Measurements from ENCODE around the gene EIF4A3.

The EIF4A3 gene

DNA sequence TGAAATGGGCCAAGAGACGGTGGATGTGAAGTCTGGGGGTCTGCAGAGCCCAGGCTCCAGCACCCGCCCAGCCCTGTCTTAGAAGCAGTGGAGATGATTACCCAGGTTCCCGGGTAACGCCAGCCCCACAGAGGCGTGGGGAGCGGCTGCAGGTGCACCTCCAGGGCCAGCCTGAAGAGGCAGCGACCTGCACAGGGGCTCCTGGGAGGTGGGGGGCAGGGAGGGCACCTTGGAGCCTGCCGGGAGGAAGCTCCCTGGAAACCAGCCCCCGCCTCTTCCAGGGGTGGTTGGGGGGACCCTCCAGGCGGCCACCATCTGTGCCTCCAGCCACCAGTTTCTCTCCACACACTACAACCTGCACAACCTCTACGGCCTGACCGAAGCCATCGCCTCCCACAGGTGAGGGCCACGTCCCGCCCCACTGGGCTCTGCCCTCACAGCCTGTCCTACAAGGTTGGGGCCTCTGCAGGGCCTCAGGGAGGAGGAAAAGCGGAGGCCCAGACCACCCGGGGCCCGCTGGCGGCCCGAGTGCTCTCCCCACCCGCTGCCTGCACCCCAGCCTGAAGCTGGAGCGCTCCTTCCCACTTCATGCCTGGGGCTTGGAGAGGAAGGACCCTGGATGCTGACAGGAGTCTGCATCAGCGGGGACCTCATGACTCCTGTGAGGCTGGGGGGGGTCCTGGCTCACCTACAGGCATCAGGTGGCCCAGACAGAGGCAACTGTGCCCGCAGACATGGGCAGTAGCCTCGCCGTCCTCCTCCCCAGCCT, 35.0 kb downstream of the EIF4A3 start:
- no peak for DNase-seq (ENCODE audit: low read depth)

DNA sequence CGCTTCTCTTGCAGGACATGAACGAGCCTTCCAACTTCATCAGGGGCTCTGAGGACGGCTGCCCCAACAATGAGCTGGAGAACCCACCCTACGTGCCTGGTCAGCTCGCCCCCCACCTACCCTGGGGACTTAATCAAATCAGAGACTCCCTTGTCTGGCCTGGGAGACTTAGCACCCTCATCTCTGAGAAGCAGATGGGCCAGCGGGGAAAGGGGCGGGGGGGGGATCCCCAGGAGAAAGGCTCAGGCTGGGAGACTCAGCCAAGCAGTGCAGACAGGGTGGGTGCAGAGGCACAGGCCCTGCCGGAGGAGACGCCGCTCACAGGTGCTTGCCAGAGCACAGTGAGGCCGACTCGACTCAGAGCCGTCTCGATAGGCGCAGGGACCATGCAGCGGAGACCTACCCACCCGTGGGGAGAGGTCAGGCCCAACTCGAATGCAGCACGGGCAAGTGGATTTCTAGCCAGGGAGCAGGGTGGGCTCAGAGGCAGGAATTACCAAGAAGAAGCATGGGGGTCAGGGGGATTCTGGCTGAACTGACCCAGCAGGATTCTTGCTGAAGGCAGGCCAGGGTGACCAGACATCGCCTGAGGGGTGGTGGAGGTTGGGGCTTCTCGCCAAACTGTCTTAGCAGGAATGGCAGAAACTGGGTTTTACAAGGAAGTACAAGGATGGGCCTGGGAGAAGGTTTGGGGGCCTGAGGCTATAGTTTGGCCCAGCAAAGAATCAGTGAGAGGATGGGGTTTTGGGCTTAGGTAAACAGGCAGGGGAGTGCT, 35.8 kb downstream of the EIF4A3 start:
- no peak for DNase-seq (ENCODE audit: low read depth)

DNA sequence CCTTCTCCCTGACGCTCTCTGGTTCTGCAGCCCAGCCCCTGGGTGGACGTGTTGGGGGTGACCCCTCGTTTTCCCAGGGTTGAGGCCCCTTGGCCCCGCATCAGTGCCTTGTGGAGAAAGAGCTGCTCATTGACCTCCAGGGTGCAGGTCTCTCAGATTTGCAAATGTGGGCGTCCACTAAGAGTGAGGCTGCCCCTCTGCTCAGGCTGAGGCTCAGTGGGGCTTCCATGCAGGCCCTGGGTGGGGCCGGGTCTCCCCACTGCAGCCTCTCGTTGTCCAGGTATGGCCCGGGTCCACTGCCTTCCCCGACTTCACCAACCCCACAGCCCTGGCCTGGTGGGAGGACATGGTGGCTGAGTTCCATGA, 36.5 kb downstream of the EIF4A3 start:
- no peak for DNase-seq (ENCODE audit: low read depth)

DNA sequence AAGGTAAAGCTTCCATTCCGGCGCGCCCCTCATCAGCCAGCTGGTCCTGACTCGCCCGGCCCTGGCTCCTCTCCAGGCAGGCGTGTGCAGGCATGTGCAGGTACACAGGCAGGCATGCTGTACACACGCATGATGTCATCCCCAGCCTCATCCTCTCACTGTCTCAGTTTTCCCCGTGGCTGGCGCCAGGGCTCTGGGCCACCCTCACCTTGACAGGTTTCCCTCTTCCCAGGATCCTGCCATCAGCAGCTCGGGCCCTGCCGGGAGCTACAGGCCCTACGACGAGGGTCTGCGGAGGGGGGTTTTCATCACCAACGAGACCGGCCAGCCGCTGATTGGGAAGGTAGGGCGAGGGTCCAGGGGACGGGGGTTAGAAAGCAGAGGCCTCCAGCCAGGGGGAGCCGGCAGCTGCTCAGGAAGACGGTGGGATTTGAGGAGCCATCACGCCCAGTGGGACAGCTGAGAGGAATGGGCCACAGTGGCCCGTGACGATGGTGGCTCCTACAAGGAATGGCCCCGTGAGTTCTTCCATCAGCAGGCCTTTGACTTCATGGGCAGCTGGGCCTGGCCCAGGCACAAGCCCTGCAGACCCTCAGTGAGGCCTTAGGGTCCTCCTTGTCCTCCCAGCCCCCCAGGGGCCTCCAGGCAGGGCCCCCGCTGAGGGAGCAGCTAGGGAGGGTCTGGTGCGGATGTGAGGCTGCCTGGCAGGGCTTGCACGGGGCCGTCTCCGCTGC, 37.0 kb downstream of the EIF4A3 start:
- no peak for DNase-seq (ENCODE audit: low read depth)

DNA sequence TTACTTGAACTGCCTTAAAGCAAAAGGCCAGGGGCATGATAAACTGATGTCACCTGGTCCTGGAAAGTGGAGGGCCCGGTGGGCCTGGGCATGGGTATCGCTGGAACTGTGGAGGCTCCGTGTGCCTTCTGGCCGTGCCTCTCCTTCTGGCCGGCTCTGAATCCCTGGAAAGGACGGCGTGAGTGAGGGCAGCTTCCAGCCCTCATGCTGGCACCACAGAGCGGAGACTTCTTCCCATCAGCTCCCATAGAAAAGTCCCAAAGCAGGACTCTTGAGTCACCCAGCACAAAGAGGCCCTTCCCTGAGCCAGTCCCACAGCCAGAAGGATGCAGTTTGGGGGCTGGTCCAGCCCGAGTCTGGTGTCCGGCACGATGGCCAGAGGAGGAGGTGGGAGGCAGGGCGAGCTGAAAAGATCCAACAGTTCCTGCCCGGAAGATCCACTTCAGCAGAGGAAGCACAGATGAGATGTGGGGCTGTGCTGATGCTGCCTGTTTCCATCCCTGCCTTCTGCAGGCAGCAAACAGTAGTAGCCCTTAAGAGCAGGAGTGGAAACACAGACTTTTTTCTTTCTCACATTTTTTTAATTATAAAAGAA, 37.8 kb downstream of the EIF4A3 start:
- DNase-seq (ENCODE audit: low read depth) = no peak

DNA sequence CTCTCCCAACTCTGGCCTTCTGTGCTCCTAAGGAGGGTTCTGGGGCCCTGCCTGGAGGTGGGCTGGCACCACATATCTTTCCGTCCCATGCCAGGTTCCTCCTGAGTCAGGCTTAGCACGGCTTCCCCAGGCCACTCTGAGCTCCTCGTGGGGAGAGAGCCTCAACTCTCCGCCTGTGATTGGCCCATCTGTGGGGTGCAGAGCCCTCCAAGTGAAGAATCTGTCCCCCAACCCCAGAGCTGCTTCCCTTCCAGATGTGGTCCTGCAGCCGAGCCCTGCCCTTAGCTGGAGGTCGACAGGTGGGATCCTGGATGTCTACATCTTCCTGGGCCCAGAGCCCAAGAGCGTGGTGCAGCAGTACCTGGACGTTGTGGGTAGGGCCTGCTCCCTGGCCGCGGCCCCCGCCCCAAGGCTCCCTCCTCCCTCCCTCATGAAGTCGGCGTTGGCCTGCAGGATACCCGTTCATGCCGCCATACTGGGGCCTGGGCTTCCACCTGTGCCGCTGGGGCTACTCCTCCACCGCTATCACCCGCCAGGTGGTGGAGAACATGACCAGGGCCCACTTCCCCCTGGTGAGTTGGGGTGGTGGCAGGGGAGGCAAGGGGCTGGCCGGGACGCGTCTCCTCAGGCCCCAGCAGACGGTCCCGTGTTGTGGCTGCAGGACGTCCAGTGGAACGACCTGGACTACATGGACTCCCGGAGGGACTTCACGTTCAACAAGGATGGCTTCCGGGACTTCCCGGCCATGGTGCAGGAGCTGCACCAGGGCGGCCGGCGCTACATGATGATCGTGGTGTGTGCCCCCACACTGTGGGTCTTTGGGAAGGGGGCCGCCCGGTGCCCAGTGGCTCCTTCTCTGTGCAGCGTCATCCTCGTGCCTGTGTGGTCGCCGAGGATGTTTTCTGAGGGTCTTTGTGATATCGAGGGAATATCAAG, 38.6 kb downstream of the EIF4A3 start:
- no peak for DNase-seq (ENCODE audit: low read depth)

DNA sequence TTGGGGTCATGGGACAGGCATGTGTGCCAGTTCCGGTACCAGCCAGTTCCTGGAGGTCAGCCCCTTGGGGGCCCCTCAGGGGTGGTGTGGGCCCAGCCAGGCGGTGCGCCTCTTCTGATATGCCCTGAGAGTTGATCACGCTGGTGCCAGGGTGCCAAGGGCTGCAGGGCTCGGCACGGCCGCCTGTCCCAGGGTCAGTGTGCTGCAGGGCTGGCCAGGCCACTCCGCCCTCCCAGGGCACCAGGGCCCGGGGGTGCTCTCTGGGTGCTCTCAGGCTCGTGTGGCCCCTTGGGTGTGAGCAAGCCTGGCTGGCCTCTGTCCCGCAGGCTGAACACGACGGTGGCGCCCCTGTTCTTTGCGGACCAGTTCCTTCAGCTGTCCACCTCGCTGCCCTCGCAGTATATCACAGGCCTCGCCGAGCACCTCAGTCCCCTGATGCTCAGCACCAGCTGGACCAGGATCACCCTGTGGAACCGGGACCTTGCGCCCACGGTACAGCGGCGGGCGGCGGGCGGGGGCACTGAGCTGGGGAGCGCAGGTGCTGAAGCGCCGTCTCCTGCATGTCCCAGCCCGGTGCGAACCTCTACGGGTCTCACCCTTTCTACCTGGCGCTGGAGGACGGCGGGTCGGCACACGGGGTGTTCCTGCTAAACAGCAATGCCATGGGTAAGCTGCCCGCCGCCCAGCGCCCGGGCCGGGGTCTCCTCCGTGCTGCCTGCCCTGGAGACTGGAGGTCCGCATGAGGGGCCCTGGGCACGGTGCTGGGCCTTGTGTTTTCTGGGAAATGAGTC, 39.5 kb downstream of the EIF4A3 start:
- no peak for DNase-seq (ENCODE audit: low read depth)

DNA sequence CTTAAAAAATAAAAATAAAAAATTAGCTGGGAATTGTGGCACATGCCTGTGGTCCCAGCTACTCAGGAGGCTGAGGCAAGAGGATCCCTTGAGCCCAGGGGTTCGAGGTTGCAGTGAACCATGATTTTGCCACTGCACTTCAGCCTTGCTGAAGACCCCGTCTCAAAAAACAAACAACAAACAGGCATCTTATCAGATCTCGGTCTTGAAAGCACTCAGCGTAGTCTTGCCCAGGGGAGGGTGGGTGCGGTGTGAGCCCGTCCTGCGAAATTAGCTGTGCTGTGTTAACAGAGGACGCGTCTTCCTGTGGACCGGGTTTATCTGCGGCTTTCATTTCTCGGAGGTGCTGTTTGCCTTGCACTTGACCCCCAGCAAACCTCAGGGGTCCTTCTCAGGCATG, 40.2 kb downstream of the EIF4A3 start:
- DNase-seq (ENCODE audit: low read depth) = no peak

DNA sequence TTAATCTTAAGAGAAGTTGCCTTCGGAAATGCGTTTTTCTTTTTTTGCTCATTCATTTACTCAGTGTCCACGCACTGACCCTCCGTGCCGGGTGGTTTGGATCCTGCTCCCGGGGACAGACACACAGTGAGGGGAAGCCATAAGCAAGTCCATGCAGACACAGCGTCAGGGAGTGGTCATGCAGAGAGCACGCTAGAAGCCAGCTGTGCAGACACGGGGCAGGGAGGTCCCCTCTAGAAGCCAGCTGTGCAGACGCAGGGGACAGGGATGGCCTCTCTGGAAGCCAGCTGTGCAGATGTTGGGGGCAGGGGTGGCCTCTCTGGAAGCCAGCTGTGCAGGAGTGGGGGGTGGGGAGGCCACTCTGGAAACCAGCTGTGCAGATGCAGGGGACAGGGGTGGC, 40.8 kb downstream of the EIF4A3 start:
- no peak for DNase-seq (ENCODE audit: low read depth)

DNA sequence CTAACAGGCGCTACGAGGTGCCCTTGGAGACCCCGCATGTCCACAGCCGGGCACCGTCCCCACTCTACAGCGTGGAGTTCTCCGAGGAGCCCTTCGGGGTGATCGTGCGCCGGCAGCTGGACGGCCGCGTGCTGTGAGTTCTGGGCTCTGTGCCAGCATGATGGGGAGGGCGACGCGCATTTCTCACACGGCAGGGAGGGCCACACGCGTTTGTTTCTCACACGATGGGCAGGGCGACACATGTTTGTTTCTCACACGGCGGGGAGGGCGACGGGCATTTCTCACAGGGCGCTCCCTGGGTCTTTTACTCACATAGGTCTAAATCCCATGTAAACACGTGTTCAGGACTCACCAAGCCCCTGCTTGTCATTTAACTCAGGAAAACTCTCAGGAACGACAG, 41.2 kb downstream of the EIF4A3 start:
- no peak for DNase-seq (ENCODE audit: low read depth)

DNA sequence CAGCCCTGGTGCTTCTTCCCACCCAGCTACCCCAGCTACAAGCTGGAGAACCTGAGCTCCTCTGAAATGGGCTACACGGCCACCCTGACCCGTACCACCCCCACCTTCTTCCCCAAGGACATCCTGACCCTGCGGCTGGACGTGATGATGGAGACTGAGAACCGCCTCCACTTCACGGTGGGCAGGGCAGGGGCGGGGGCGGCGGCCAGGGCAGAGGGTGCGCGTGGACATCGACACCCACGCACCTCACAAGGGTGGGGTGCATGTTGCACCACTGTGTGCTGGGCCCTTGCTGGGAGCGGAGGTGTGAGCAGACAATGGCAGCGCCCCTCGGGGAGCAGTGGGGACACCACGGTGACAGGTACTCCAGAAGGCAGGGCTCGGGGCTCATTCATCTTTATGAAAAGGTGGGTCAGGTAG, 42.0 kb downstream of the EIF4A3 start:
- no peak for DNase-seq (ENCODE audit: low read depth)

DNA sequence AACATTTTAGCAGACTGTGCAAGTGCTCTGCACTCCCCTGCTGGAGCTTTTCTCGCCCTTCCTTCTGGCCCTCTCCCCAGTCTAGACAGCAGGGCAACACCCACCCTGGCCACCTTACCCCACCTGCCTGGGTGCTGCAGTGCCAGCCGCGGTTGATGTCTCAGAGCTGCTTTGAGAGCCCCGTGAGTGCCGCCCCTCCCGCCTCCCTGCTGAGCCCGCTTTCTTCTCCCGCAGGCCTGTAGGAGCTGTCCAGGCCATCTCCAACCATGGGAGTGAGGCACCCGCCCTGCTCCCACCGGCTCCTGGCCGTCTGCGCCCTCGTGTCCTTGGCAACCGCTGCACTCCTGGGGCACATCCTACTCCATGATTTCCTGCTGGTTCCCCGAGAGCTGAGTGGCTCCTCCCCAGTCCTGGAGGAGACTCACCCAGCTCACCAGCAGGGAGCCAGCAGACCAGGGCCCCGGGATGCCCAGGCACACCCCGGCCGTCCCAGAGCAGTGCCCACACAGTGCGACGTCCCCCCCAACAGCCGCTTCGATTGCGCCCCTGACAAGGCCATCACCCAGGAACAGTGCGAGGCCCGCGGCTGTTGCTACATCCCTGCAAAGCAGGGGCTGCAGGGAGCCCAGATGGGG, 42.5 kb downstream of the EIF4A3 start:
- no peak for DNase-seq (ENCODE audit: low read depth)

DNA sequence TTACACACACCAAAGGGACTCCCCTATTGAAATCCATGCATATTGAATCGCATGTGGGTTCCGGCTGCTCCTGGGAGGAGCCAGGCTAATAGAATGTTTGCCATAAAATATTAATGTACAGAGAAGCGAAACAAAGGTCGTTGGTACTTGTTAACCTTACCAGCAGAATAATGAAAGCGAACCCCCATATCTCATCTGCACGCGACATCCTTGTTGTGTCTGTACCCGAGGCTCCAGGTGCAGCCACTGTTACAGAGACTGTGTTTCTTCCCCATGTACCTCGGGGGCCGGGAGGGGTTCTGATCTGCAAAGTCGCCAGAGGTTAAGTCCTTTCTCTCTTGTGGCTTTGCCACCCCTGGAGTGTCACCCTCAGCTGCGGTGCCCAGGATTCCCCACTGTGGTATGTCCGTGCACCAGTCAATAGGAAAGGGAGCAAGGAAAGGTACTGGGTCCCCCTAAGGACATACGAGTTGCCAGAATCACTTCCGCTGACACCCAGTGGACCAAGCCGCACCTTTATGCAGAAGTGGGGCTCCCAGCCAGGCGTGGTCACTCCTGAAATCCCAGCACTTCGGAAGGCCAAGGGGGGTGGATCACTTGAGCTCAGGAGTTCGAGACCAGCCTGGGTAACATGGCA, 43.4 kb downstream of the EIF4A3 start:
- DNase-seq (ENCODE audit: low read depth) = no peak

DNA sequence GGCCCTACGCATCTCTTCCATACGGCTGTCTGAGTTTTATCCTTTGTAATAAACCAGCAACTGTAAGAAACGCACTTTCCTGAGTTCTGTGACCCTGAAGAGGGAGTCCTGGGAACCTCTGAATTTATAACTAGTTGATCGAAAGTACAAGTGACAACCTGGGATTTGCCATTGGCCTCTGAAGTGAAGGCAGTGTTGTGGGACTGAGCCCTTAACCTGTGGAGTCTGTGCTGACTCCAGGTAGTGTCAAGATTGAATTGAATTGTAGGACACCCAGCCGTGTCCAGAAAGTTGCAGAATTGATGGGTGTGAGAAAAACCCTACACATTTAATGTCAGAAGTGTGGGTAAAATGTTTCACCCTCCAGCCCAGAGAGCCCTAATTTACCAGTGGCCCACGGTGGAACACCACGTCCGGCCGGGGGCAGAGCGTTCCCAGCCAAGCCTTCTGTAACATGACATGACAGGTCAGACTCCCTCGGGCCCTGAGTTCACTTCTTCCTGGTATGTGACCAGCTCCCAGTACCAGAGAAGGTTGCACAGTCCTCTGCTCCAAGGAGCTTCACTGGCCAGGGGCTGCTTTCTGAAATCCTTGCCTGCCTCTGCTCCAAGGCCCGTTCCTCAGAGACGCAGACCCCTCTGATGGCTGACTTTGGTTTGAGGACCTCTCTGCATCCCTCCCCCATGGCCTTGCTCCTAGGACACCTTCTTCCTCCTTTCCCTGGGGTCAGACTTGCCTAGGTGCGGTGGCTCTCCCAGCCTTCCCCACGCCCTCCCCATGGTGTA, 44.1 kb downstream of the EIF4A3 start:
- DNase-seq (ENCODE audit: low read depth) = no peak

DNA sequence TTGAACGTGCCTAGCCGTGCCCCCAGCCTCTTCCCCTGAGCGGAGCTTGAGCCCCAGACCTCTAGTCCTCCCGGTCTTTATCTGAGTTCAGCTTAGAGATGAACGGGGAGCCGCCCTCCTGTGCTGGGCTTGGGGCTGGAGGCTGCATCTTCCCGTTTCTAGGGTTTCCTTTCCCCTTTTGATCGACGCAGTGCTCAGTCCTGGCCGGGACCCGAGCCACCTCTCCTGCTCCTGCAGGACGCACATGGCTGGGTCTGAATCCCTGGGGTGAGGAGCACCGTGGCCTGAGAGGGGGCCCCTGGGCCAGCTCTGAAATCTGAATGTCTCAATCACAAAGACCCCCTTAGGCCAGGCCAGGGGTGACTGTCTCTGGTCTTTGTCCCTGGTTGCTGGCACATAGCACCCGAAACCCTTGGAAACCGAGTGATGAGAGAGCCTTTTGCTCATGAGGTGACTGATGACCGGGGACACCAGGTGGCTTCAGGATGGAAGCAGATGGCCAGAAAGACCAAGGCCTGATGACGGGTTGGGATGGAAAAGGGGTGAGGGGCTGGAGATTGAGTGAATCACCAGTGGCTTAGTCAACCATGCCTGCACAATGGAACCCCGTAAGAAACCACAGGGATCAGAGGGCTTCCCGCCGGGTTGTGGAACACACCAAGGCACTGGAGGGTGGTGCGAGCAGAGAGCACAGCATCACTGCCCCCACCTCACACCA, 44.8 kb downstream of the EIF4A3 start:
- no peak for DNase-seq (ENCODE audit: low read depth)

DNA sequence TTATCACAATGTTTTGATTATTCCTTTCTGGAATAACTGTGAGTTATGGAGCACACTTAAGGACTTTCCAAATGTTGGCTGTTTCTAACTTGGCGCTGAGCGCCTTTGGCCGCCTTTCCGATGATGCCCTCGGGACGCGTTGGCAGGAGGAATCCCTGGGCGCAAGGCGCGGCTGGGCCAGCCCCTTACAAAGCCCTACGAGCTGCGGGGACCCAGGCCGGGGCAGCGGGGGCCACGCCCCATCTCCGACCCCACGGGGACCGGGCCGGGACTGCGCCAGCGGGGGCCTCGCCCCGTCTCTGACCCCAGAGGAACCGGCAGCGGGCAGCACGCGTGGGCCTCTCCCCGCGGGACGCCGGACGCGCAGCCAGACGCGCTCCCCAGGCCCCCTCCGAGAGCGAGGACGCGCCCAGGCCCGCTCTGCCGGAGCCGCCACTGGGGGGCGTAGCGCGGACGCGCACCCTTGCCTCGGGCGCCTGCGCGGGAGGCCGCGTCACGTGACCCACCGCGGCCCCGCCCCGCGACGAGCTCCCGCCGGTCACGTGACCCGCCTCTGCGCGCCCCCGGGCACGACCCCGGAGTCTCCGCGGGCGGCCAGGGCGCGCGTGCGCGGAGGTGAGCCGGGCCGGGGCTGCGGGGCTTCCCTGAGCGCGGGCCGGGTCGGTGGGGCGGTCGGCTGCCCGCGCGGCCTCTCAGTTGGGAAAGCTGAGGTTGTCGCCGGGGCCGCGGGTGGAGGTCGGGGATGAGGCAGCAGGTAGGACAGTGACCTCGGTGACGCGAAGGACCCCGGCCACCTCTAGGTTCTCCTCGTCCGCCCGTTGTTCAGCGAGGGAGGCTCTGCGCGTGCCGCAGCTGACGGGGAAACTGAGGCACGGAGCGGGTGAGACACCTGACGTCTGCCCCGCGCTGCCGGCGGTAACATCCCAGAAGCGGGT, 45.6 kb downstream of the EIF4A3 start, which contains the start of gene GAA:
TSS of gene GAA (plus strand) at position 571 of the 935 bp plus-strand sequence. CDS start 3,006 bp downstream, outside the sequence.
- DNase-seq (ENCODE audit: low read depth) = peak; percentile 67

DNA sequence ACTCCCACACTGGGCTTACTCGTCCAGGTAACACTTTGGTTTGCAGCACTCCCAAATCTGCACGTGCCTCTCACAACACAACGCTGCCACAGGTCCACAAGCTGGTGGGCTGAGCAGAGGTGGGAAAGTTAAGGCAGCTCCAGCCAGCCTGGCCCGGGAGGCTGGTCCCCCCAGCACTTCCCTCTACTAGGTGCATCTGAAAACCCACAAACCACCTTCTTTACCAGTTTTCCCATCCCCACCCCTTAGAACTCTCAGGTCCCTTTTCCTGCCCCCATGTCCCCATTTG, 46.9 kb downstream of the EIF4A3 start:
- DNase-seq (ENCODE audit: low read depth) = no peak

Data from stimulated activated CD8-positive, alpha-beta memory T cell treated with anti-CD3 and anti-CD28 coated beads, Interleukin-7, amount 100 ng/mL, for 24 hours (primary cell).